GM21528 (cell line): ENCODE measurements around the gene DNER.
"Not testable (repeated sequence)": the region's sequence is repeated elsewhere in the genome, so short reads cannot be mapped to it uniquely, and the experiment has no call there.

Source experiments
- ATAC-seq: cut with Tn5 transposase; IDR thresholded peaks from one replicate; pipeline ENCODE4 v1.9.1; 2021; ENCODE audit warnings: mild to moderate bottlenecking, moderate library complexity; ENCODE audit not compliant: unreplicated experiment, low FRiP score

Gene DNER

DNA sequence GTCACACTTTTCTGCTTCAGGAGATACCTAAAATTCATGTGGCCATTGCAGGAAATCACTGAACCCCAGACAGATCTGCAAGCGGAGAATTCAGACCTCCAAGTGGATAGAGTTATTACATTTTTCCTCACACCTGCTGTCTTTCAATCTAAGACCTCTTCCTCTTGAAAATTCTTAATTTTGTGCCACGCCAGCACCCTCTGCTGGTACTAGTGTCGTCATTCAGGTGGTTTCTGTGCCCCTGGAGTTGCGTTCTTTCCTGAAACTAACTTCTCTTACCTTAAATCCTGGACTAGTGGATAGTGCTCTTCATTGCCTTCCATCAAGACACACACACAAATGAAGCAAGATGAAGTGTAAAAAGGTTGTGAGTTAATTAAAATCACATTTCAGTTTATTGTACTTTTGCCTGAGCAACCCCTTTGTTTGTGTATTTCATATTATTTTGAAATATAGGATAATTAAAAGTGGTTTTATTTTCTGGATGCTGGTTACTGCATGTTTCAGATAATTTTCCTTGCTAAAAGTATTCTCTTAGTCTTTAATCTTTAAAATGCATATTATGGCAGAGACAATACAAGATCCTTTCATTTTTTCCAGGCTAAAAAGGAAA lies 1.6 kb upstream of the DNER start:
- ATAC-seq: no peak

DNA sequence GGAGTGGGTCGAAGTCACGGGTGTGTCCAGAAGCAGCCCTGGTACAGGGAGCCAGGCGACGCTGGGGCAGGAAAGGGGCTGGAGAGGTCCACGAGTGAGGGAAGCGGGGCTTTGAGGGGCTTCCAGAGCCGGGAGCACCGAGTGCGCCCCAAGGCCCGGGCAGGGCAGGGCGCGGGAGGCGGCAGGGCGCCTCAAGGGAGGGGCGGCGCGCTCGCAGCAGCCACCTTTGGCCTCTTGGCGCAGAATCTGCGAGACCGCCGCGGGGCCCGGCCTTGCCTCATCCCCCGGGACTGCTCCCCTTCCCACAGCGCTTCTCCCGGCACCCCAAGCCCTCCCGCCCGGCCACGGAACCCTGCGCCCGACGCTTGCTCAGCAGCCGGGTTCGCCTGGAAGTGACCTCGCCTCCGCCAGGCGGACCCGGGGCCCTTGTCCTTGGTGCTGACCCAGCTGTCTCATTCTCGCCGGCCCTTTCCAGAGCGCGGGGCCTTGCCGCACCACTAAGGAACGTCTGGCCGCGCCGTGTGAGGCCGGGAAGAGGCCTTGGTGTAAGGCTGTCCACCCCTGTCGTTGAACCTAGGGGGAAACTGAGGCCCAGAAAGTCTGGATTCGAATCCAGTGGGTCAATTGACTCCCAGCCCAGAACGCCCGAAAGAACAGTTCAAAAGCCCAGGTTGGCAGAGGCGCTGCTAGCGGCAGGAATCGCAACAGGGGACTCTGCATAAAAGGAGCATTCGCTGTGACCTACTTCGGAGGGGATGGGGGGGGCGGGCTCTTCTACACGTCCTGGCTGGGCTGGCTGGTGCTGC lies 584 bp upstream of the DNER start:
- ATAC-seq: peak; percentile 36

DNA sequence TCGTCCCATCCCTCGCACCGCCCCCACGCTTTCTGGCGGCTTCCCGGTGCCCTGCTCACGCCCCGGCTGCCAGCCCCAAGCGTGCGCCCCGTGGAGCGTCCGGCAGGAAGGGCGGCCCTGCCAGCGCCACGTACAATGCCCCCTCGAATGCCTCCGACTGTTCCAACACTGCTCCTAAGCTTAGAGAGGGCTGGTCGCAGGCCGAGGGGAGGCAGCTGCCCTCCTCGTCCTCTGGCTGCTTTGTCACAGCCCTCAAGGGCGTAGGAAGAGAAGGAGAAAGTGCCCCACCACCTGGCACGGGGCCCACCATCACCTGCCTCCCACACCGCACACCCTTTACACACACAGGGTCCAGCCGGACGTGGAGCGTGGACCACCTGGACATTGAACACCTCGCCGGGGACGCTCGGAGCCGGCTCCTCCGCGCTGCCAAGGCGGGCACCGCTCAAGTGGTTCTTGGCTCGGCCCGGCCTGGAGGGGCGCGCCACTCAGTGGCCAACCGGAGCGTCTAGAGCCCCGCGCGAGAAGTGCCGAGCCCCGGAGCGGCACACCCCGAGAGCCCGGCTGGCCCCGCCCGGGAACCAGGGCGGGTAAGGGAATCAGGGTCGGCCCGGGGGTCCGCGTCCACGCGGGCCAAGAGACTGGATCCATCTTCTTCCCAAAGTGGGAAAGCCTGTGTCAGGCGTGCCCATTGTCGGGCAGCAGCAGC lies 830 bp downstream of the DNER start:
- ATAC-seq: peak; percentile 29

- ATAC-seq: no peak
Measured at GRCh38 chr2:229712136-229712535, 2.2 kb downstream of the DNER start.

- no peak for ATAC-seq
Measured at GRCh38 chr2:229708335-229708734, 6.0 kb downstream of the DNER start.

GRCh38 chr2:229703909-229704630 lies 10.3 kb downstream of the DNER start:
- no peak for ATAC-seq

DNA sequence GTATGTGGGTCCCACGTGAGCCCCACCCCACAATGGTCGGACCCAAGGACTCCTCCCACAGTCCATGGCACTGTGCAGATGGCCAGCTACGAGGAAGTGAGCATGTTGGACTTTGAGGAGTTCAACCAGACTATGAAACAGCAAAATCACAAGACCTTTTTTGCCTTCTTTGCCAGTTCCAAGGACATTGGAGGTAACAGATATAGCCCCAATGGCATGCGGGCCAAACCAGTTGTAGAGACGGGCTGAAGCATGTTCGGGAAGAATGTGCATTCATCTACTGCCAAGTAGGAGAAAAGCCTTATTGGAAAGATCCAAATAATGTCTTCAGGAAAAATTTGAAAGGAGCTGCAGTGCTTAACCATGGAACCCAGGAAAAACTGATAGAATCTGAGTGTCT lies 12.6 kb downstream of the DNER start:
- ATAC-seq: no peak

DNA sequence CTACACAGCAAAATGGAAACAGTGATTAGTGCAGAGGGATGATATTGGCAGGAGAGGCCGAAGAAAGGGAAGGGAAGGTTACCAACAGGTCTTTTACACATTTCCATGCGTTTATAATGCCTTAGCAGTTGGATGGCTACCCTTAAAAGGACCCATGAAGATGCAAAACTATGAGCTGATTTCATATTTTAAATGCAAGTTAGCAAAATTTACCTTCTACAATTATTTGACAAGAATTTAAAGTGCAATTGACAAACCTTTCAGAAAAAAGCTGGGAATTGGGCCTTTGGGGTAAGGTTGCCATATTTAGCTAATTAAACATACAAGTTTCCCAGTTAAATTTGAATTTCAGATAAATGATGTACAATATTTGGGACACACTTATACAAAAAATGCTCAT lies 13.3 kb downstream of the DNER start:
- no peak for ATAC-seq

DNA sequence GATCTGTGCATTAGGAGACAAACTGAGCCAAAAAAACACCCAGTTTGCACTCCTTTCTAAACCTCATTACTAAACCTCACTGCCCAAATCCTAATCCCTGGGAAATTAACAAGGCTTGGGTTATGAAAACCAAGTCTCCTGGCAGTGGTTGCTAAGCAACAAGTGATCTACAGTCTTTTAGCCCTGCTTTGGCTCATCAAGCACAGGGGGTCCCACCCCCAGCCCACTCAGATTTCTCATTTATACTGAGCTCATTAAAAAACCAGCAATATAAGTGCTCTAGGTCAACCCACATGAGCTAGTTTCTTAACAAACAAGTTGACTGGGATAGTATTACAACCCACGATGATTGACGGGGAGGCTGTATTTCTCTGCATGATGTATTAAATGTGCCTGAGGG lies 18.4 kb downstream of the DNER start:
- ATAC-seq: no peak

- ATAC-seq: not testable (repeated sequence)
Measured at GRCh38 chr2:229693845-229694244, 20.5 kb downstream of the DNER start.

DNA sequence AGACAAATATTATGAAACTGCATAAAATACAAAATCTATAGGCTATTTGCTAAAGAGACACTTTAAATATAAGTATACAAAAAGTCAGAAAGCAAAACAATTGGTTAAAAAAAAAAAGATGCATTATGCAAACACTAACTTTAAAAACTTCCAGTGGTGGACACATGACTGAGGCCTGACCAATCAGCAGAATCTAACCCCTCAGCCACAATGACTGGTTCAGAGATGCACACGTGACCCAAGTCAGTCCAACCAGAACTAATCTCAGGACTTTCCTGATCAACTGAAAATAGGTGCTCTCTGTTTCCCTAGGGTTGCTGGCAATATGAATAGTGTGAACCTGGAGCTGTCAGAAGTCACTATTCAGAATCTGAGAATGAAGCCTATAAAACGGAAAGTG lies 22.7 kb downstream of the DNER start:
- ATAC-seq: no peak

DNA sequence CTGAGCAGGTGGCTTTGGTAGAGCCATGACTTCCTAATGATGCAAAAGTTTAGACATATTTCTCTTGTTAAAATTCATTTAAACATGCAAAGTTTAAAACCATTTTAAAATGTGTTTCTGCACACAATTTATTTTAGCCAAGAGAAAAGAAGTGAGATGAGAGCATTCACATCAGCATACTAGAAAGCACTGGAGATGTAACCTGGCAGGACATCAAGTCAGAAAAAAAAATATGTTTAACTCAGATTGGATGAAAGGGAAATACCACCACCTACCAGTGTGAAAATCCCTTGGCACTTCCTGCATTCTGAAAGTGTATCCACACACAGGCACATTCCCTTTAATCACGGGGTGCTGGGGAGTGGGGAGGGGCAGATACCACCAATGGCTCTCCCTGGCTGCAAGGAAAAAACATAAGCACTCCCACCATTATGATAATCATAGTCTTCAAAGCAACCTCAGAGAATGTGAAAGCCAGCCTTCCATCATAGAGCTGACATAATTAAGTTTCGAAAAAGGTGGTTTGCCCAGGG lies 25.0 kb downstream of the DNER start:
- ATAC-seq: no peak

DNA sequence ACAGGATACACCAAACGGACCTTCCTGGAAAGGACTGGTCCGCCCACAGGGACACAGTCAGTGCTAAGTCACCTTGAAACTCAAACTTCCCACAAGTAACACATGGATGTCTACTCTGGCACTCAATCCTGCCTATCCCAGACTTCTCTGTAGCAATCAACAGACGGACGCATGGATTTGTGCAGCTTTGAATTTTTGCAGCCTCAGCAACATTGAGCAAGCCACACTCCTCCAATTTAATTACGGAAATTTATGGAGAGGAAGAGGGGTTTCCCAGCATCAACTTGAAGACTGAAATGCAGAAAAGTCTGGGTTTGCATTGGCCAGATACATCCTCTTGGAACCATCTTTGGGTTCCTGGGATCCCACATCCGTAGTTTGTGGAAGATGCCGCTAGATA lies 26.2 kb downstream of the DNER start:
- no peak for ATAC-seq

- ATAC-seq: no peak
Measured at GRCh38 chr2:229686122-229686919, 28.0 kb downstream of the DNER start.

DNA sequence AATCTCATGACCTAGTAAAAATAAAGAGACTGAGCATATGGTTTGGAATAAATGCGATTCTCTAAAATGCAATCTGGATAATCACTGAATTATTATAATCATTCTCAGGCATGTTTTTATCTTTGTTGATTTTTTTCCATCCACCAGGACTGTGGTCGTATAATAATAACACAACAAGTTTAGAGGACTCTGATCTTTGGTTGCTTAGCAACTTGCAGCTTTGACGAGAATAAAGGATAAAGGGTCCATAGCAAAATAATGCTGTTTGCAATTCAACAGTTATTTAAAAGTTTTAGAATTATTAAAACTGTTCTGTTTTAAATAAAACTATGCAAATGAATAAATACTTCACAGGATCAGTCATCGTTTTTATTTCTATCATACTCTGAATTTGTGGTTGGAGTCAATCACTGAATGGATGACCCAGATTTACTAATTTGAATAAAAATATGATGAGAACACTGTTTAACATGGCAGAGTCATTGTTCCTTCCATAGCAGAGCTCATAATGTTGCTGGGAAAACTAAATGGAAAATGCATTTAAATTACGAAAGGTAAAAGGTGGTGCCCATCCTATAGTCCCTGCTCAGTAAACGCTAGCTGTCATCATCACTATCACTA lies 29.3 kb downstream of the DNER start:
- no peak for ATAC-seq

DNA sequence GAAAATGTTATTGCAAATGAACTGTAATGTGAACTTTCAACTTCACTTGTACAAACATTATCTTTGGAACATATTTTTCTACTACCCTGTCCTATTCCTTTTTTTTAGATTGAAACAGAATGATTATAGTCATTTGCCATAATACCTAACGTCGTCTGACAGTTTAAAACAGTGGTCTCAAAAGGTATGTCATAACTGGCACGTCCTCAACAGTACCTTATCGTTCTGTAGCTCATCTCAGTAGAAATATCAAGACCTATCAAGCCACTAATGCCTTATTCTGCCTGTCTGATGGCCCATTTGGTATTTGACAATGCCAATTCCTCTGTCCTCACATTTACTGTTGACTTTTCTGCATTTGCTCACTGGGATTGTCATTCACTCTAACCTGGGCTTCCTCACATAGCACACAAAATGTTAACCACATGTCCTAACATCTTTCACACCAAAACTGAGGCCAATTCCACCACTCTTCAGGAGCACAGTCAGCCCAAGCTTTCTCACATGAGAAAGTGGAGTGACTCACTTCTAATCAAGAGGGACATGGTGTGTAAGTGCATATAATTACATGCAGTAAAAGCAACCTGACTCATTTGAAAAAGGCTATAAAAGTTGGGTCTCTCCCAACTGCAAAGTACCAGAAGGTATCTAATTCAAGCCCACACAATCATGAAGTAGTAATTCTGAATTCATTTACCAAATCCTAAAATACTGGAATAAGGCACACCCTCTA lies 34.8 kb downstream of the DNER start:
- no peak for ATAC-seq

GRCh38 chr2:229675569-229675968 lies 38.8 kb downstream of the DNER start:
- ATAC-seq: no peak

DNA sequence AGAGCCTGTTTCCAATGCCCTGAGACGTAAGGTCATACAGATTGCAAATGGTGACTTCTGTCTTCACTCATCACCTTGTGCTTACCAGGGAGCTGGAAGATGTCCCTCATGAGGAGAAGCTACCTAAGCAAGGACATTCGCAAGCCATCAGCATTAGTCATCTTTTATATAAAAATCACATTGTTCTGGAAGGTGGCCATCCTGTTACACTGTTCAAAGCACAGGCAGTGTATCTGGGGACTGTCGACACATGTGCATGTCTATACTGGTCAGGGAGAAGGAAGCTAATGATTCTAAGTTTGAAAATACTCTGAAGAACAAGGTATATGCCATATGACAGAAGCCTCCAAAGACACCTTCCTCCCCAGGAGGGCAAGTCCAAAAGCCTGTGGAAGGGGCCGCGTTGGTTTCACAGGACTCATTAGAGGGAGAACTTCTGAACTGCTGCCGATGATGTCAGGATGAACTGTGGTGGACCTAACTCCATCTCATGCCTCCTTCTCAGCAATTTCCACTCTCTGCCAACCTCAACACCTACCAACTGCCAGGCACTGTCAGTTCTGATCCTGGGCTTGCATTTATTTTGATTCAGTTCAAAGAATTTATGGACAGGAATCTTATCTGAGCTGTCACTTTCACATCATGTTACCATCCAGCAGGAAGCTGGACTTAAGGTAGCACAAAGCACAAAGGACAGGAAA lies 39.4 kb downstream of the DNER start:
- no peak for ATAC-seq
